ENCODE measurements around the gene FOXQ1.
A peak's percentile ranks its signal among the peaks of the same experiment; 100 is the strongest.

DNA sequence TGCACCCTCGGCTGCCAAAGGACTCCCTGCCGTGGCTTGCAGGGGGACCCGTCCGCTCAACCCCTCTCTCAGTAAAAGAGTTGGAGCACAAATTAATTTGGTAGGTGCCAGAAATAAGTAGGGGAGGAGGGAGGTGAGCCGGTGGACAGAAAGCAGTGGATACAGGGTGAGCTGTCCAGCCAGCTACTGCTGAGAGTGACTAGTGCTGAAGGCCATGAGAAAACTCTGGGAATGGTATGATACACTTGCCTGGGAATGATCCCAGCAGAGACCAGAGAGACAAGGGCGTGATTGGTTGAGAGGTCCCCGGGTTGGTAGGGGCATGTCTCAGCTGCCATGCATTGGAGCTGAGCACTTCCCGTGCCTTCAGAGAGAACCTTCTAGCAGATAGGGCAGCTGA, 15.7 kb downstream of the FOXQ1 start:
- TF ChIP-seq FOXP2 (optimal IDR thresholded peaks at IDR 0.05; ENCODE audit: borderline replicate concordance, extremely low read depth, extremely low read length, insufficient read depth) (no peak), POLR2AphosphoS5 (IDR thresholded peaks at IDR 0.05; ENCODE audit: low read depth, low read length) (no peak), TAF1 (IDR thresholded peaks at IDR 0.05; ENCODE audit: borderline replicate concordance, insufficient read depth, low read length) (no peak), SIN3A (IDR thresholded peaks at IDR 0.05; ENCODE audit: borderline replicate concordance, insufficient read depth, low read length) (no peak)
- TF ChIP-seq, protein P1, sequence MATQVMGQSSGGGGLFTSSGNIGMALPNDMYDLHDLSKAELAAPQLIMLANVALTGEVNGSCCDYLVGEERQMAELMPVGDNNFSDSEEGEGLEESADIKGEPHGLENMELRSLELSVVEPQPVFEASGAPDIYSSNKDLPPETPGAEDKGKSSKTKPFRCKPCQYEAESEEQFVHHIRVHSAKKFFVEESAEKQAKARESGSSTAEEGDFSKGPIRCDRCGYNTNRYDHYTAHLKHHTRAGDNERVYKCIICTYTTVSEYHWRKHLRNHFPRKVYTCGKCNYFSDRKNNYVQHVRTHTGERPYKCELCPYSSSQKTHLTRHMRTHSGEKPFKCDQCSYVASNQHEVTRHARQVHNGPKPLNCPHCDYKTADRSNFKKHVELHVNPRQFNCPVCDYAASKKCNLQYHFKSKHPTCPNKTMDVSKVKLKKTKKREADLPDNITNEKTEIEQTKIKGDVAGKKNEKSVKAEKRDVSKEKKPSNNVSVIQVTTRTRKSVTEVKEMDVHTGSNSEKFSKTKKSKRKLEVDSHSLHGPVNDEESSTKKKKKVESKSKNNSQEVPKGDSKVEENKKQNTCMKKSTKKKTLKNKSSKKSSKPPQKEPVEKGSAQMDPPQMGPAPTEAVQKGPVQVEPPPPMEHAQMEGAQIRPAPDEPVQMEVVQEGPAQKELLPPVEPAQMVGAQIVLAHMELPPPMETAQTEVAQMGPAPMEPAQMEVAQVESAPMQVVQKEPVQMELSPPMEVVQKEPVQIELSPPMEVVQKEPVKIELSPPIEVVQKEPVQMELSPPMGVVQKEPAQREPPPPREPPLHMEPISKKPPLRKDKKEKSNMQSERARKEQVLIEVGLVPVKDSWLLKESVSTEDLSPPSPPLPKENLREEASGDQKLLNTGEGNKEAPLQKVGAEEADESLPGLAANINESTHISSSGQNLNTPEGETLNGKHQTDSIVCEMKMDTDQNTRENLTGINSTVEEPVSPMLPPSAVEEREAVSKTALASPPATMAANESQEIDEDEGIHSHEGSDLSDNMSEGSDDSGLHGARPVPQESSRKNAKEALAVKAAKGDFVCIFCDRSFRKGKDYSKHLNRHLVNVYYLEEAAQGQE (IDR thresholded peaks at IDR 0.05; ENCODE audit: insufficient read depth in 1 of 2, low read depth in 2 of 2, low read length in 2 of 2): peak; percentile 64 to 85; a peak in 3 of 4 replicates
